Activated naive CD8-positive, alpha-beta T cell (primary cell): ENCODE measurements around the gene TSPAN16.
"Not testable (repeated sequence)": the region's sequence is repeated elsewhere in the genome, so short reads cannot be mapped to it uniquely, and the experiment has no call there.

Experiments used
- H3K27ac Mint-ChIP-seq: one replicate; pipeline ENCODE4 v1.8.0; 2021; ENCODE audit warnings: mixed read lengths
- H3K27me3 Mint-ChIP-seq: one replicate; pipeline ENCODE4 v1.8.0; 2021; ENCODE audit warnings: mixed read lengths
- H3K36me3 Mint-ChIP-seq: one replicate; pipeline ENCODE4 v1.8.0; 2021; ENCODE audit warnings: mixed read lengths
- H3K4me1 Mint-ChIP-seq: one replicate; pipeline ENCODE4 v1.8.0; 2021; ENCODE audit warnings: low read depth, mixed read lengths
- H3K4me3 Mint-ChIP-seq: one replicate; pipeline ENCODE4 v1.8.0; 2021; ENCODE audit warnings: mild to moderate bottlenecking, mixed read lengths
- H3K9me3 Mint-ChIP-seq: one replicate; pipeline ENCODE4 v1.8.0; 2021; ENCODE audit warnings: low read depth, mixed read lengths

Gene TSPAN16

GRCh38 chr19:11321191-11322126 lies 25.5 kb downstream of the TSPAN16 start:
- Mint-ChIP-seq H3K9me3 (no peaks in the 10 kb centered on the region), H3K4me3 (no peak overlapping the region), H3K27me3 (peaks cover 9% of the 10 kb centered on the region), H3K4me1 (peaks cover 12% of the 10 kb centered on the region), H3K27ac (no peak overlapping the region), H3K36me3 (no peaks in the 10 kb centered on the region)

DNA sequence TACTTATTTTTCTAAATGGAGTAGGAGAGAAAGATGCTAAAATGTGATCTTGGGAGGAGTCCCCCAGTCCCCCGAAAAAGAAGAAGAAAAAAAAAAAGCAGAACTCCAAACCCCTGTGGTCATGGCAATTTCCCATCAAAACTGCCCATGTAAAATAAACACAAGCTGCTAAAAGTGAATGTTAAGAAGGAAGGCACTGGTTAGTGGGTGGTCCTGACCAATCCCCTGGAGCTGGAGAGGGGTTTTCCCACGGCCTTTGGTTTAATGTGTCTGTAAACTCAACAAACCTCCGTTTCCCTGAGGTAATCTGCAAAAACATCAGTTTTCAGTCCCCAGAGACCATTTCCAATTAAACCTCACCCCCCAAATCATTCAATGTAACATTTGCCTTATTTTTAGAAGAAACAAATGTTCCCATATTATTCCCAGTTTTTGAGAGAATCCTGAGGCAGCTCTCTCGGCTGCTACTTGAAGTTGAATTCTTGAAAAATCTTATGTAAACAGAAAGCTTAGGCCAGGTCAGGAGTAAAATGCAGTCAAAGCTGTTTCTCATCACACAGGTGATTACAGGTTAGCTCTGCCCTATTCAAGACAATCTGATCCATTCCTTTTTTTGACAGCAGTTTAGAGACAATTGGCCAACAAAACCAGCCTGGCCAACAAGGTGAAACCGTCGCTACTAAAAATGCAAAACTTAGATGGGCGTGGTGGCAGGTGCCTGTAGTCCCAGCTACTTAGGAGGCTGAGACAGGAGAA lies 26.5 kb downstream of the TSPAN16 start:
- H3K4me3 Mint-ChIP-seq: no peak overlapping the region
- peaks cover 7% of the 10 kb centered on the region for H3K27me3 Mint-ChIP-seq
- peaks cover 3% of the 10 kb centered on the region for H3K36me3 Mint-ChIP-seq
- H3K9me3 Mint-ChIP-seq: no peaks in the 10 kb centered on the region
- H3K27ac Mint-ChIP-seq: no peak overlapping the region
- H3K4me1 Mint-ChIP-seq: peaks cover 12% of the 10 kb centered on the region

- peaks cover 3% of the 10 kb centered on the region for H3K36me3 Mint-ChIP-seq
- H3K9me3 Mint-ChIP-seq: no peaks in the 10 kb centered on the region
- H3K27me3 Mint-ChIP-seq: peaks cover 7% of the 10 kb centered on the region
- peak overlapping the region; percentile 72 for H3K27ac Mint-ChIP-seq
- peaks cover 12% of the 10 kb centered on the region for H3K4me1 Mint-ChIP-seq
- peak overlapping the region; percentile 51 for H3K4me3 Mint-ChIP-seq
Measured at GRCh38 chr19:11323601-11324078, 27.7 kb downstream of the TSPAN16 start.

GRCh38 chr19:11324079-11324661 lies 28.2 kb downstream of the TSPAN16 start:
- peaks cover 3% of the 10 kb centered on the region for H3K36me3 Mint-ChIP-seq
- peak overlapping the region; percentile 51 for H3K4me3 Mint-ChIP-seq
- peaks cover 7% of the 10 kb centered on the region for H3K27me3 Mint-ChIP-seq
- H3K4me1 Mint-ChIP-seq: peaks cover 12% of the 10 kb centered on the region
- no peaks in the 10 kb centered on the region for H3K9me3 Mint-ChIP-seq
- H3K27ac Mint-ChIP-seq: peak overlapping the region; percentile 72

DNA sequence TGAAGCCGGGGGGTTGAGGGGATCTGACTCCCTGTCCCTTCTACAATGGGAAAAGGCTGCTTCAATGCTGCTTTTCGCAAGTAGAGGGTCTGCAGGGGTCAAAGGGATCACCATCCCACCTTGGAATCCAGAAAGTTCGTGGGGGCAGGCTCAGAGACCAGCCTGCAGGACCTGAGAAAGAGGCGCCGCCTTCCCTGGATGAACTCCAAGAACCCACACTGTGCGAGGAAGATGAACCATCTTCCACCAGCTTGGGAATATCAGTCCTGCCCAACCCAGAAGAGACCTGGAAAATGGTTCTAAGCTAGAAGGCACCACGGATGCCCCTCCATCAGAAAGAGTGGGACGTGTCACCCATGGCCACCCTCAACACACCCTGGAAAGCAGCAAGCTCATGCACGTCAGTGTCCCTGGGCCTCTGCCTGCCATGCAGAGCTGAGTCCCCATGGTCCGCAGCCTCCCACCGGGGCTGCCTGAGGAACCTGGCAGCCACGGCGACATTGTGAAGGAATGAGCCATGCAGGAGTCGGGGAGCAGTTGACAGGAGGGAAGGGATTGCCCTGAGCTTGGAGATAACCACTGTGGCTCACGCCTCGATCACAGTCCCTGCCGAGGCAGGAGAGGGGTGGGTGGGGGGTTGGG lies 28.9 kb downstream of the TSPAN16 start:
- no peaks in the 10 kb centered on the region for H3K9me3 Mint-ChIP-seq
- H3K36me3 Mint-ChIP-seq: peaks cover 3% of the 10 kb centered on the region
- H3K27me3 Mint-ChIP-seq: peaks cover 7% of the 10 kb centered on the region
- peaks cover 12% of the 10 kb centered on the region for H3K4me1 Mint-ChIP-seq
- H3K4me3 Mint-ChIP-seq: no peak overlapping the region
- H3K27ac Mint-ChIP-seq: no peak overlapping the region

DNA sequence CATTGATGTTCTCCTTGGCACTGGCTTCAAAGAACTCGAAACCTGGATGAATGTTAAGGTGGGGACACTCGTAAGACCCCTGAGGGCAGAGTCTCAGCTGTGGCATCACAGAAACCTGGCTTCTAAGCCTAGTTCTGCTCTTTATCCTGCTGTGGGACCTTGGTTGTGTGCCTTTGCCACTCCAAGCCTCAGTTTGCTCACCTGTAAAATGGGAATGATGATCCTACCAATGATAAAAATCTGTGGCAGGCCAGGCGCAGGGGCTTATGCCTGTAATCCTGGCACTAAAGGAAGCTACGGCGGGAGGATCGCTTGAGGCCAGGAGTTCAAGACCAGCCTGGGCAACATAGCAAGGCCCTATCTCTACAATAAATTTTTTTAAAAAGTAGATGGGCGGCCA lies 29.6 kb downstream of the TSPAN16 start:
- H3K9me3 Mint-ChIP-seq: no peaks in the 10 kb centered on the region
- peaks cover 12% of the 10 kb centered on the region for H3K4me1 Mint-ChIP-seq
- H3K4me3 Mint-ChIP-seq: no peak overlapping the region
- H3K27me3 Mint-ChIP-seq: peaks cover 7% of the 10 kb centered on the region
- H3K36me3 Mint-ChIP-seq: peaks cover 3% of the 10 kb centered on the region
- H3K27ac Mint-ChIP-seq: no peak overlapping the region

DNA sequence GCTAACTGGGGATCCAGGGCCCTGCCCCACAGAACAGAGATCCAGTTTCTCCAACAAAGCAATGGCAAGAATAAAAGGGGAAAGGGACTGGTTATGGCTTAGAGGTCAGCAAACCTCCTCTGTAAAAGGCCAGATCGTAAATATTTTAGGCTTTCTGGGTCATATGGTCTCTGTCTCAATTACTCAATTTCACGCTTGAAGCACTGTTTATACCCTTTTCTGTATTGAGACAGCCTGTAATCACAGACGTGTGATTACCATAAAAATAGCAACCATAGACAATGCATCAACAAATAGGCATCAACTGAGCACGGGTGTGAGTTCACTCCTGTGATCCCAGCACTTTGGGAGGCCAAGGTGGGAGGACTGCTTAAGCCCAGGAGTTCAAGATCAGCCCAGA lies 34.2 kb downstream of the TSPAN16 start:
- no peak overlapping the region for H3K4me3 Mint-ChIP-seq
- H3K4me1 Mint-ChIP-seq: no peaks in the 10 kb centered on the region
- peaks cover 3% of the 10 kb centered on the region for H3K36me3 Mint-ChIP-seq
- no peak overlapping the region for H3K27ac Mint-ChIP-seq
- no peaks in the 10 kb centered on the region for H3K27me3 Mint-ChIP-seq
- no peaks in the 10 kb centered on the region for H3K9me3 Mint-ChIP-seq

GRCh38 chr19:11331502-11331901 lies 35.5 kb downstream of the TSPAN16 start:
- H3K4me3 Mint-ChIP-seq: no peak overlapping the region
- H3K27me3 Mint-ChIP-seq: no peaks in the 10 kb centered on the region
- H3K9me3 Mint-ChIP-seq: no peaks in the 10 kb centered on the region
- H3K27ac Mint-ChIP-seq: no peak overlapping the region
- no peaks in the 10 kb centered on the region for H3K4me1 Mint-ChIP-seq
- H3K36me3 Mint-ChIP-seq: peaks cover 3% of the 10 kb centered on the region

DNA sequence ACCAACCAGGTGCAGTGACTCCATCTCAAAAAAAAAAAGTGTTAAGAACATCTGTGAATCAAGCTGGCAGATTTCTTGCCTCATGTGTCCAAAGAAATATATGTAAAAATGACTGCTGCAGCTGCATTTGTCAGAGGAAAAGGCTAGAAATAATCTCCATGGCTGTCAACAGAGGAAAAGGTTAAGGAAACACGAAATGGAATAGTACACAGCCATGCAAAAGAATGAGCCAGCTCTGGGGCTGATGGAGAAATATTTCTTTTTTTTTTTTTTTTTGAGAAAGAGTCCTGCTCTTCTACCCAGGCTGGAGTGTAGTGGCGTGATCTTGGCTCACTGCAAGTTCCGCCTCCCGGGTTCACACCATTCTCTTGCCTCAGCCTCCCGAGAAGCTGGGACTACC lies 36.9 kb downstream of the TSPAN16 start:
- Mint-ChIP-seq H3K36me3 (no peaks in the 10 kb centered on the region), H3K27ac (no peak overlapping the region), H3K27me3 (no peaks in the 10 kb centered on the region), H3K4me1 (peaks cover 1% of the 10 kb centered on the region), H3K9me3 (no peaks in the 10 kb centered on the region), H3K4me3 (no peak overlapping the region)

DNA sequence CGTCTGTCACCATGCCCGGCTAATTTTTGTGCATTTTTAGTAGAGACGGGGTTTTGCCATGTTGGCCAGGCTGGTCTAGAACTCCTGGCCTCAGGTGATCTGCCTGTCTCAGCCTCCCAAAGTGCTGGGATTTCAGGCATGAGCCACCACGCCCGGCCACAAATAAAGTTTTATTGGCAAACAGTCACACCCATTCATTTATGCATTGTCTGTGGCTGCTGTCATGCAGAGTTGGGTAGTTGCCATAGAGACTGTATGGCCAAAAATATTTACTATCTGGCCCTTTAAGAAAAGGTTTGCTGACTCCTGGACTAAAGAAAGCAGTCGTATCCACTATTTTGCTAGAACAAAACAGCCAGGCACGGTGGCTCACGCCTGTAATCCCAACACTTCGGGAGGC lies 37.9 kb downstream of the TSPAN16 start:
- H3K27ac Mint-ChIP-seq, H3K27me3 Mint-ChIP-seq, H3K4me3 Mint-ChIP-seq, H3K36me3 Mint-ChIP-seq, H3K4me1 Mint-ChIP-seq, H3K9me3 Mint-ChIP-seq: not testable (repeated sequence)

GRCh38 chr19:11335449-11336146 lies 39.6 kb downstream of the TSPAN16 start:
- Mint-ChIP-seq H3K4me1 (peaks cover 12% of the 10 kb centered on the region), H3K36me3 (no peaks in the 10 kb centered on the region), H3K4me3 (no peak overlapping the region), H3K27ac (no peak overlapping the region), H3K9me3 (no peaks in the 10 kb centered on the region), H3K27me3 (no peaks in the 10 kb centered on the region)

DNA sequence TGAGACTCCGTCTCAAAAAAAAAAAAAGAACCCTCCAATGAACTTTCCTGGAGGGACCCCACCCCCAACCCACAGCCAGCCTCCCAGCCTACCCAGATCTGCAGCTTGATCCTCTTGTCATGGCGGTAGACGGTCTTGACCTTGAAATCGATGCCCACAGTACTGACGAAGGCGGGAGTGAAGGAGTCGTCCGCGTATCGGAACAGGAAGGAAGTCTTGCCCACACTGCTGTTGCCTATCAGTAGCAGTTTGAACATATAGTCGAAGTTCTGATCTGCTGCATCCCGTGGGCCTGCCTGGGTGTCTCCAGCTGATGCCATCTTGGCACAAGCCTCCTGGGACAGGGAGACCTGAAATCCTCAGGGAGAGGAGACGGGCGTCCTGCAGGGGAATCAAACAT lies 41.1 kb downstream of the TSPAN16 start:
- Mint-ChIP-seq H3K36me3 (no peaks in the 10 kb centered on the region), H3K27ac (no peak overlapping the region), H3K9me3 (no peaks in the 10 kb centered on the region), H3K27me3 (no peaks in the 10 kb centered on the region), H3K4me1 (peaks cover 12% of the 10 kb centered on the region), H3K4me3 (no peak overlapping the region)

GRCh38 chr19:11338121-11338520 lies 42.2 kb downstream of the TSPAN16 start:
- H3K27me3 Mint-ChIP-seq: no peaks in the 10 kb centered on the region
- H3K4me1 Mint-ChIP-seq: peaks cover 12% of the 10 kb centered on the region
- no peaks in the 10 kb centered on the region for H3K36me3 Mint-ChIP-seq
- H3K9me3 Mint-ChIP-seq: no peaks in the 10 kb centered on the region
- no peak overlapping the region for H3K27ac Mint-ChIP-seq
- no peak overlapping the region for H3K4me3 Mint-ChIP-seq

DNA sequence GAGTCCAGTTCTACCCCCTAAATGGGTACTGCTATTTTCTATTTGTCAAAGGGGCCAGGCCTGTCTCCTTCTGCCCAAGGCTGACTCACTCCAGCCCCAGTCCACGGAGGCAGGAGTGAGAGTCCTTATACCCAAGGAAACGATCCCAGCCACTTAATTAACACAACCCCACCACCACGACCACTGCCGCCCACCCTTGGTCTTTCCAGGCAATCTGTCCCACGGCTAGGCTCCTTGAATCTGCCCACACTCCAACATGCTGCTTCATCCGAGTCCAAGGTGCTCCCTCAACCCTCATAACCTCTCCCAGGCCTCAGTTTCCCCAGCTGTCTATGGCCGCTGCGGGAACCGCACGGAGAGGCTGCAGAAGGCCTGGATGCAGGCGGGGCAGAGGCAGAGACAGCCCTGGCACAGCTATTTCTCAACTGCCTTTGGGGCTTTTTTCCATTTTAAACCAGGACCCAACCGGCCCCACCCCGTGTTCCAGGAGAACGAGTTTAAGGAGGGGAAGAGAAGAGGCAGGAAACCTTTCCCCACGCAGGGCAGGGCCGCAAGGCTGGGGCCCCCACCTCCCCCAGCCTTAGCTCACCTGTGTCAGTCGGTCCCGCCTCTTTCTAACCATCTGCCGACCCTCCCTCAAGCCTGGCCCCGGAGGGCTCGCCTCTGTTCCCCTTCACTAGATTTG lies 42.8 kb downstream of the TSPAN16 start:
- Mint-ChIP-seq H3K27me3 (no peaks in the 10 kb centered on the region), H3K36me3 (no peaks in the 10 kb centered on the region), H3K4me1 (peaks cover 12% of the 10 kb centered on the region), H3K4me3 (peak overlapping the region; percentile 63), H3K9me3 (no peaks in the 10 kb centered on the region), H3K27ac (no peak overlapping the region)
